ENCODE results near the gene FMNL3.
"Not testable (repeated sequence)": the region's sequence is repeated elsewhere in the genome, so short reads cannot be mapped to it uniquely, and the experiment has no call there.

The FMNL3 gene

GRCh38 chr12:49738721-49739120 lies 31.5 kb upstream of the FMNL3 start:
- peaks cover 11% of the 10 kb centered on the region for H3K4me1 ChIP-seq (ENCODE audit: control insufficient read depth, insufficient read depth, low read length, poor library complexity, severe bottlenecking)
- not testable (repeated sequence) for H3K36me3 ChIP-seq (ENCODE audit: control insufficient read depth, insufficient read depth, low read length); H3K27ac ChIP-seq (ENCODE audit: low read depth, low read length, severe bottlenecking); H3K4me3 ChIP-seq (ENCODE audit: extremely low read depth, insufficient read depth, low read length, poor library complexity, severe bottlenecking); H3K9me3 ChIP-seq (ENCODE audit: control insufficient read depth, low read length)
- 83 to 93% methylated on average over 1 to 4 of the region's 5 CpGs for WGBS, 2 experiments (ENCODE audit: insufficient coverage in 2 of 2)

- H3K36me3 ChIP-seq (ENCODE audit: control insufficient read depth, insufficient read depth, low read length); H3K27ac ChIP-seq (ENCODE audit: low read depth, low read length, severe bottlenecking); H3K4me1 ChIP-seq (ENCODE audit: control insufficient read depth, insufficient read depth, low read length, poor library complexity, severe bottlenecking); H3K9me3 ChIP-seq (ENCODE audit: control insufficient read depth, low read length); H3K4me3 ChIP-seq (ENCODE audit: extremely low read depth, insufficient read depth, low read length, poor library complexity, severe bottlenecking): not testable (repeated sequence)
- 94% methylated on average over 3 of the region's 7 CpGs; no CpG with 5 or more reads in 1 of the 2 experiments for WGBS, 2 experiments (ENCODE audit: insufficient coverage in 2 of 2)
These were observed 27.7 kb upstream of the FMNL3 start for GRCh38 chr12:49734900-49735299.

GRCh38 chr12:49733219-49734017 lies 26.2 kb upstream of the FMNL3 start:
- WGBS, 2 experiments (ENCODE audit: insufficient coverage in 2 of 2) = 33 to 67% methylated on average over 4 to 5 of the region's 10 CpGs

GRCh38 chr12:49730568-49731101 lies 23.4 kb upstream of the FMNL3 start:
- 75 to 94% methylated on average over 2 to 3 of the region's 3 CpGs for WGBS, 2 experiments (ENCODE audit: insufficient coverage in 2 of 2)

More at GRCh38 chr12:49733219-49734017, 26.2 kb upstream of the FMNL3 start:
- Histone ChIP-seq H3K27ac (ENCODE audit: low read depth, low read length, severe bottlenecking) (no peak overlapping the region), H3K4me1 (ENCODE audit: control insufficient read depth, insufficient read depth, low read length, poor library complexity, severe bottlenecking) (no peaks in the 10 kb centered on the region), H3K36me3 (ENCODE audit: control insufficient read depth, insufficient read depth, low read length) (no peaks in the 10 kb centered on the region), H3K9me3 (ENCODE audit: control insufficient read depth, low read length) (no peaks in the 10 kb centered on the region), H3K4me3 (ENCODE audit: extremely low read depth, insufficient read depth, low read length, poor library complexity, severe bottlenecking) (no peak overlapping the region)

GRCh38 chr12:49730050-49730449 lies 22.8 kb upstream of the FMNL3 start:
- Histone ChIP-seq H3K9me3 (ENCODE audit: control insufficient read depth, low read length) (no peaks in the 10 kb centered on the region), H3K27ac (ENCODE audit: low read depth, low read length, severe bottlenecking) (no peak overlapping the region), H3K36me3 (ENCODE audit: control insufficient read depth, insufficient read depth, low read length) (no peaks in the 10 kb centered on the region), H3K4me1 (ENCODE audit: control insufficient read depth, insufficient read depth, low read length, poor library complexity, severe bottlenecking) (no peaks in the 10 kb centered on the region), H3K4me3 (ENCODE audit: extremely low read depth, insufficient read depth, low read length, poor library complexity, severe bottlenecking) (no peak overlapping the region)
- WGBS, 2 experiments (ENCODE audit: insufficient coverage in 2 of 2) = no CpG with 5 or more reads among the region's 1 CpG

More at GRCh38 chr12:49730568-49731101, 23.4 kb upstream of the FMNL3 start:
- no peak overlapping the region for H3K4me3 ChIP-seq (ENCODE audit: extremely low read depth, insufficient read depth, low read length, poor library complexity, severe bottlenecking)
- H3K27ac ChIP-seq (ENCODE audit: low read depth, low read length, severe bottlenecking) = no peak overlapping the region
- no peaks in the 10 kb centered on the region for H3K36me3 ChIP-seq (ENCODE audit: control insufficient read depth, insufficient read depth, low read length)
- H3K4me1 ChIP-seq (ENCODE audit: control insufficient read depth, insufficient read depth, low read length, poor library complexity, severe bottlenecking) = no peaks in the 10 kb centered on the region
- H3K9me3 ChIP-seq (ENCODE audit: control insufficient read depth, low read length) = no peaks in the 10 kb centered on the region

GRCh38 chr12:49728446-49728845 lies 21.2 kb upstream of the FMNL3 start:
- H3K36me3 ChIP-seq (ENCODE audit: control insufficient read depth, insufficient read depth, low read length) = no peaks in the 10 kb centered on the region
- no peaks in the 10 kb centered on the region for H3K4me1 ChIP-seq (ENCODE audit: control insufficient read depth, insufficient read depth, low read length, poor library complexity, severe bottlenecking)
- 82 to 83% methylated on average over 2 of the region's 3 CpGs for WGBS, 2 experiments (ENCODE audit: insufficient coverage in 2 of 2)
- H3K9me3 ChIP-seq (ENCODE audit: control insufficient read depth, low read length) = no peaks in the 10 kb centered on the region
- no peak overlapping the region for H3K4me3 ChIP-seq (ENCODE audit: extremely low read depth, insufficient read depth, low read length, poor library complexity, severe bottlenecking)
- H3K27ac ChIP-seq (ENCODE audit: low read depth, low read length, severe bottlenecking) = no peak overlapping the region

GRCh38 chr12:49721355-49721754 lies 14.2 kb upstream of the FMNL3 start:
- not testable (repeated sequence) for H3K9me3 ChIP-seq (ENCODE audit: control insufficient read depth, low read length); H3K27ac ChIP-seq (ENCODE audit: low read depth, low read length, severe bottlenecking); H3K4me3 ChIP-seq (ENCODE audit: extremely low read depth, insufficient read depth, low read length, poor library complexity, severe bottlenecking); H3K4me1 ChIP-seq (ENCODE audit: control insufficient read depth, insufficient read depth, low read length, poor library complexity, severe bottlenecking); H3K36me3 ChIP-seq (ENCODE audit: control insufficient read depth, insufficient read depth, low read length)
- 90 to 100% methylated on average over 2 to 3 of the region's 3 CpGs for WGBS, 2 experiments (ENCODE audit: insufficient coverage in 2 of 2)

- WGBS, 2 experiments (ENCODE audit: insufficient coverage in 2 of 2) = no CpG with 5 or more reads among the region's 1 CpG
- Histone ChIP-seq H3K4me3 (ENCODE audit: extremely low read depth, insufficient read depth, low read length, poor library complexity, severe bottlenecking) (no peak overlapping the region), H3K36me3 (ENCODE audit: control insufficient read depth, insufficient read depth, low read length) (no peaks in the 10 kb centered on the region), H3K9me3 (ENCODE audit: control insufficient read depth, low read length) (no peaks in the 10 kb centered on the region), H3K27ac (ENCODE audit: low read depth, low read length, severe bottlenecking) (no peak overlapping the region), H3K4me1 (ENCODE audit: control insufficient read depth, insufficient read depth, low read length, poor library complexity, severe bottlenecking) (no peaks in the 10 kb centered on the region)
These were observed 13.0 kb upstream of the FMNL3 start for GRCh38 chr12:49720214-49720613.

GRCh38 chr12:49717800-49718199 lies 10.6 kb upstream of the FMNL3 start:
- H3K9me3 ChIP-seq (ENCODE audit: control insufficient read depth, low read length); H3K4me1 ChIP-seq (ENCODE audit: control insufficient read depth, insufficient read depth, low read length, poor library complexity, severe bottlenecking); H3K4me3 ChIP-seq (ENCODE audit: extremely low read depth, insufficient read depth, low read length, poor library complexity, severe bottlenecking); H3K27ac ChIP-seq (ENCODE audit: low read depth, low read length, severe bottlenecking); H3K36me3 ChIP-seq (ENCODE audit: control insufficient read depth, insufficient read depth, low read length): not testable (repeated sequence)
- 100% methylated on average over 1 of the region's 3 CpGs; no CpG with 5 or more reads in 1 of the 2 experiments for WGBS, 2 experiments (ENCODE audit: insufficient coverage in 2 of 2)

GRCh38 chr12:49716553-49716952 lies 9.3 kb upstream of the FMNL3 start:
- 86% methylated on average over 2 of the region's 2 CpGs; no CpG with 5 or more reads in 1 of the 2 experiments for WGBS, 2 experiments (ENCODE audit: insufficient coverage in 2 of 2)
- no peaks in the 10 kb centered on the region for H3K36me3 ChIP-seq (ENCODE audit: control insufficient read depth, insufficient read depth, low read length)
- no peak overlapping the region for H3K27ac ChIP-seq (ENCODE audit: low read depth, low read length, severe bottlenecking)
- H3K4me1 ChIP-seq (ENCODE audit: control insufficient read depth, insufficient read depth, low read length, poor library complexity, severe bottlenecking) = no peaks in the 10 kb centered on the region
- H3K4me3 ChIP-seq (ENCODE audit: extremely low read depth, insufficient read depth, low read length, poor library complexity, severe bottlenecking) = no peak overlapping the region
- no peaks in the 10 kb centered on the region for H3K9me3 ChIP-seq (ENCODE audit: control insufficient read depth, low read length)

GRCh38 chr12:49713952-49714351 lies 6.7 kb upstream of the FMNL3 start:
- not testable (repeated sequence) for H3K4me1 ChIP-seq (ENCODE audit: control insufficient read depth, insufficient read depth, low read length, poor library complexity, severe bottlenecking); H3K27ac ChIP-seq (ENCODE audit: low read depth, low read length, severe bottlenecking); H3K4me3 ChIP-seq (ENCODE audit: extremely low read depth, insufficient read depth, low read length, poor library complexity, severe bottlenecking); H3K36me3 ChIP-seq (ENCODE audit: control insufficient read depth, insufficient read depth, low read length); H3K9me3 ChIP-seq (ENCODE audit: control insufficient read depth, low read length)
- WGBS, 2 experiments (ENCODE audit: insufficient coverage in 2 of 2) = 90 to 91% methylated on average over 1 to 3 of the region's 3 CpGs
